Stimulated activated CD8-positive, alpha-beta memory T cell treated with anti-CD3 and anti-CD28 coated beads, Interleukin-12 subunit alpha, Interleukin-12 subunit beta, amount 100 ng/mL, for 24 hours (primary cell): Measurements from ENCODE around the gene AKNA.

Experiments
- DNase-seq: peaks from one replicate; pipeline ENCODE4 v3.0.0-alpha.2; 2020; ENCODE audit errors: extremely low read depth

The AKNA gene

DNA sequence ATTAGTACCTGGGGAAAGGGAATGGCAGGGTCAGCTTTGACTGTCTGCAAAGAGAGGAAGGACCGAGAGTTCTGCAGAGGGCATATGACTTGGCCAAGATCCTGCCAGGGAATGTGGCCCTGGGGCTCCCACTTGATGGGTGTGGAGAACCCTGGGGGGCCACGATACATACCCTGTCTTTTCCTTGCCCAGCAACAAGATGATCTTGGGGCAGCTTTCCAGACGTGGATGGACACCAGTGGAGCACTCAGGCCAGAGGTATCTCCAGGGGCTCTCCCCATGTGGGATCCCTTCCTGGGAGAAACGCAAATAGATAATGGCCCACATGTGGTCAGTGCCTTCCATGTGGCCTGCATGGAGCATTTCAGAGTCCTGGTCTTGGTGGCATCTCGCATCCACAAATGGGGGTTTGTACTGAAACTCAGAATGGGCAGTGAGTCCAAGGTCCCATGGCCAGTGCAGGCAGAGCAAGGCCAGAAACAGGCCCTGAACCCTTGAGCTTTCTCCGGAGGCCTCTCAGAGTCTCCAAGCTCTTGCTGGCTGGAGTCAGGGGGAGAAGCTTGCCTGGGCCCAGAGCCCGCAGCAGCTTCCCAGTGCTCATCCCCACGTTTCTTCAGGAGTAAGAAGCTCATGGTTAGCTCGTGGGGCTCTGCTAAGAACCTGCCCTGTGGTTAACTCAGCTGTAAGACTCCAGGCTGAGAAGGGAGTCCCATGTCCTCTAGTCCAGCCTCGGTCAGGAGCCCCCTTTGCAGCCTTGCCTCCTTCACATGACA, 83.2 kb downstream of the AKNA start:
- DNase-seq: no peak

DNA sequence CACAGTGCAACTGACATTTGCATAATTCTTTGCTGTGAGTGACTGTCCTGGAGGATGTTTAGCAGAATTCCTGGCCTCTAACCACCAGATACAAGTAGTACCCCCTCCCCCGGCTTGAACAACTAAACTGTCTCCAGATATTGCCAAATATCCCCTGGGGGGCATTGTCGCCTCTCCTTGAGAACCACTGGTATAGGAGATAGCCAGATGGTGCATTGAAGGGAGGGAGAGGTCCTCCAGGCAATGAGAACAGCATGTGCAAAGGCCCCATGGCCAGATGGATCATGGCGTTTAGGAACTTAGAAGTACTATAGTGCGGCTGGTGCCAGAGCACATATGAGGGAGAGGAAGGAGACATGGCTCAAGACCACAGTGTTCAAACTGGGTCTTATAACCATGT, 83.8 kb downstream of the AKNA start:
- no peak for DNase-seq

DNA sequence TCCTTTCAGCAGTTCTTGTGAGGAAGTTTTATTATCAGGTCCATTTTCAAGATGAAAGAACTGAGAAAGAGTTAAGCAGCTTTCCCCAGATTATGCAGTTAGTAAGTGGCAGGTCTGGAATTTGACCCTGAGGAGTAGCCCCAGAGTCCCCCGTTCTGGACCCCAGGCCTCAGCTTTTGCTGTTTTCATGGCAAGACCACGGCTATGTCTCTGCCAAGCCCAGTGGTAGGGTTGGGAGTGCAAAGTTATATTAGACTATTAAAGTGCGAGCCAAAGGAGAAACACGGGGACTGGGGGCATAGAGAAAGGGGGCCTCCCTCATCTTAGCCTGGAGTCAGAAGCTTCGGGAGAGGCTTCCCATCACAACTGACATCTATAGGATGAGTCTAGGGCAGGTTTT, 84.2 kb downstream of the AKNA start:
- DNase-seq: no peak

DNA sequence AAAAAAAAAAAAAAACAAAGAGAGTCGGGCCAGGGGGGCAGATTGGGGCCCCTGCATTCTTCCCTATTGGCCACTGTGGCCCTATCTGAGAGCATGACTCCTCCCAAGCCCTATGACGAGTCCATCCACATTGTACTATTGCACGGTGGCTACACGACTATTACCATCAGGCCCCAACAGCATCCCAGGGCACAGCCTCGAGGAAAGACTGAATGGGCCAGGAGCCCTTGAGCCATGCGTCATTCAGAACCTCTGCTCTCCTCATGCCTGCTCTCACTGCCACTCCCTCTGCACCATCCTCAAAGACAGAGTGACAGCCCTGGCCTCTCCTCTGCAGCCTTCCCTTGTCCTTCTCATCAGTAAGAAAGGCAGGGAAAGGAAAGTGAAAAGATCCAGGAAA, 85.1 kb downstream of the AKNA start:
- no peak for DNase-seq

DNA sequence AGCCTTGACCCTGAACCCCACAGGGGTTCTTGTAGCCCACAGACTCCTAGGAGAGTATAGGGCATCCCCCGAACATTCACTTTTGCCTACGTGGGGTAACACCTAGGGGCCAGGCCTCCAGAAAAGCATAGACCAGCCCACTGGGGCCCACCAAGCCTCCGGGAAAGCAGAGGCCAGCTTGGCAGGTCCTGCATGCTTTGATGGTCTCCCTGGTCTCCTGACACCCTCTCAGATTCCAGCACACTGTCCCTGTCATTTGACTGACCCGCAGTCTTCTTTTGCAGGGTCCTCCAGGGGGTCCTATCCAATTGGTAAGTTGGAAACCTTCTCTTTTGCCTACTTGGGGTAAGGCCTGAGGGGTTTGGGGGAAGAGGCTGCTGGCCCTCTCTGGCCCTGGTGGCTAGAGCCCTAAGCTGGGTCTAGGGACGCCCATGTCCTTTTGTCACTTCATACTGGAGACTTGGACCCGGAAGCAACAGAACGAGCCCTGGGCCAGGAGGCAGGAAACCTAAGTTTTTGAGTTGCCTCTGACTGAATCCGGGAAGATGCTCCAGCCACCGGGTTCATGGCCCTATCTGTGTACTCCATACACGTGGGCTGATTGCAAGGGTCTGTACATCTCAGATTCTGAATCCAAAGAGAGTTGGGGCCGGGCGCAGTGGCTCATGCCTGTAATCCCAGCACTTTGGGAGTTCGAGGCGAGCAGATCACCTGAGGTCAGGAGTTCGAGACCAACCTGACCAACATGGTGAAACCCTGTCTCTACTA, 85.8 kb downstream of the AKNA start:
- DNase-seq: no peak

DNA sequence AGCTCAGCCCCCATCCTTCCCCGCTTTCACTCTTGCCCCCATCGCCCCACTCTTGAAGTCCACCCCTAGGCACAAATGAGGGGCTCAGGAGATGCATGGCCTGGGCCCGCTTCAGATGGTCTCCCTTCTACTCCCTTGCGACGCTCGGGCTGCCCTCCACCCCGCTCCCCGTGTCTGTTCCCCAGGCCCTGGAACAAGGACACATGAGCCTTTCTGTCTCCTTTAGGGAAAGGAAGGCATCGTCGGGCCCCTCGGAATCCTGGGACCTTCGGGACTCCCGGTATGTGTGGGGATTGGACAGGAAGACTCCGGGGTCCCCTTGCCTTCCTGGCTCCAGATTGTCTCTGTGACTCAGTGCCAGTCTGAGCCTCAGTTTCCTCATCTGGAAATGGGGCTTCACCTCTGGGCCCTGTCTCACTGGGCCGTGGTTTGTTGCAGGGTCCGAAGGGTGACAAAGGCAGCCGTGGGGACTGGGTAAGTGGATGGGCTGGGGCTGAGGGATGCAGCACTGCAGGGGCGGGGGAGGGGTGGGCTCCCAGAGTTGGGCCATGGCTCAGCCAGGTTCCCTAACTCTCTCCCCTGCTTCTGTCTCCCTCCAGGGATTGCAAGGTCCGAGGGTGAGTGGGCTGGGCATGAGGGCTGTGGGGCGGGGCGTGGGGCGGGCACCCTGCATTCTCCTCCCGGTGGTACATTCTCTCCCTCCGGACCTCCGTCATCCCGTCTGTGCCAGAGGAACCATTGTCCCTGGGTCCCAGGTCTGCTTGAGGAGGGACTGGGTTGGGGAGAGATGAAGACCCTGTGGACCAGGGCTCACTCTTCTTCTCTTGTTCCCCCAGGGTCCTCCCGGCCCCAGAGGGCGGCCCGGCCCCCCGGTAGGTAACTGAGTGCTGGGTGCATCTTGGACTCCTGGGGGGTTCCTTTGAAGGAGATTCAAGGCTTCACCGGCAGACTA, 86.7 kb downstream of the AKNA start:
- no peak for DNase-seq

DNA sequence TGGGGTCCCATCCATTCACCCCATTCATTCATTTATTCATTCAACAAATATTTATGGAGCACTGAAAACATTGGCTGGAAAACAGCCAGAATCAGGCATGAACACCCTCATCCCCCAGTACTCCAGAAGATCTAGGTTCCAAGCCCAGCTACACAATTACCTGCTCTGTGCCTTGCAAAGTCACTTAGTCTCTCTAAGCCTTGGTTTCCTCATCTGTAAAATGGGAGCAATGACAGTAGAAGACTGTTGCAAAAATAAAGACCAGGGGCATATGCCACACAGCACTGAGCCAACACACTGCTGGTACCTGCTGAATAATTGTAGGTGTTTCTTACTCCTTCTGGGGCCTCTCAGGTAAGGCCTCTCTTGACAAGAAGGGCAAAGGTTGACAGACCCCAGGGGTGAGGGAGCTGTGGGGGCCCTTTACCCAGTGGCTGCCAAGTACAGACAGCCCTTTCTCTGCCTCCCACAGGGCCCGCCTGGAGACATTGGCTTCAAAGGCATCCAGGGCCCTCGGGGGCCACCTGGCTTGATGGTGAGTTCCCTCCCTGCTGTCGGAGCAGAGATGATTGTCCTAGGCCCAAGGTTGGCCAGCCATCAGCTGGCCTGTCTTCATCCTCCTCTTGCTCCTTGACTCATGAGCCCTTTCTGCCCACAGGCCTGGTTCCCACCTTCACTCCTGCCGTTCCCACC, 87.5 kb downstream of the AKNA start:
- DNase-seq: no peak

DNA sequence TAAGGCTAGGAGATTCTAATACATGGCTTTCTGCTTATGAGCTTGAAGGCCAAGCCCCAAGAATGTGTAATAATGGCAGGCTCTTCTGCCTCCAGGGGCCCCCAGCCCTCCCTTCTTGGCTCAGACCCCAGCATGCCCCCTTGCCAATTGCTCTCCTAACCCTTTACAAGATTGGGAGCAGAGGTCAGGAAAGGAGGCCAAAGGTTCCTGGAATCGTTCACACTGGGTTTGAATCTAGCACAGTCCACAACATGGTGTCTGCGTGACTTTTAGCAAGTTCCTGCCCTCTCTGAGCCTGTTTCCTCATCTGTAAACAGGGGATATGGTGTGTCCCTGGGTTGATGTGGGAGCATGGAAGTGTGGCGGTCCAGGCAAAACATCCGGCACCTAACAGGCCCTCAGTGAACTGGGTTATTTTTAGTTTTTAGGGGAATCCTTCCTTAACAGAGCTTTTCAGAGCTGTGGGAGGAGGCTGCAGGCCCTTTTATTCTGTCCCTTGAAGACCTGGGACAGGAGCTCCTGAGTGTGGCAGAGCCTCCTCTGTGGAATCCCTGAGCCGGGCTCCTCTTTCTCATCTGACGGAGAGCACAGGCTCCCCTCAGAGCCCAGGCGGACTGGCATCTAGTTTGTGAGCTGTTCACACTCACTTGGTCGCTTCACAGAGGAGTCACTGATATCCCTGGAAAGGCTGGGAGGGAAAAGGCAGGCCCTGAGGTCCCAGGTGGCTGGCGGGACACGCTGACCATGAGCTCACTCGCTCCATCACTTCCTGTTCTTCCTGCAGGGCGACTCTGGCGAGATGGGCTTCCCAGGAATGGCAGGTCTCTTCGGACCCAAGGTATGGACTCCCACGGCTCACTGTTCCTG, 88.3 kb downstream of the AKNA start:
- no peak for DNase-seq

DNA sequence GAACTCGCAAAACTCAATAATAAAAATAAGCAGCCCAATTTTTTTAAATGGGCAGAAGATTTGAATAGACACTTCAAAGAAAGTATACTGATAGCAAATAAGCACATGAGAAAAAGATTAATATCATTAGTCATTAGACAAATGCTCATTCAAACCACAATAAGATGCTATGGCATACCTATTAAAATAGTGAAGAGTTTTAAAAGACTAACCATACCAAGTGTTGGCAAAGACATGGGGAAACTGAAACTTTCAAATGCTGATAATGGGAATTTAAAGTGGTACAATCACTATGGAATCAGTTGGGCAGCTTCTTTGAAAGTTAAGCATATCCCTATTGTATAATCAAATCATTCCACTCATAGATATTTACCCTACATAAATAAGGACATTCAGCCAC, 91.4 kb downstream of the AKNA start:
- no peak for DNase-seq

DNA sequence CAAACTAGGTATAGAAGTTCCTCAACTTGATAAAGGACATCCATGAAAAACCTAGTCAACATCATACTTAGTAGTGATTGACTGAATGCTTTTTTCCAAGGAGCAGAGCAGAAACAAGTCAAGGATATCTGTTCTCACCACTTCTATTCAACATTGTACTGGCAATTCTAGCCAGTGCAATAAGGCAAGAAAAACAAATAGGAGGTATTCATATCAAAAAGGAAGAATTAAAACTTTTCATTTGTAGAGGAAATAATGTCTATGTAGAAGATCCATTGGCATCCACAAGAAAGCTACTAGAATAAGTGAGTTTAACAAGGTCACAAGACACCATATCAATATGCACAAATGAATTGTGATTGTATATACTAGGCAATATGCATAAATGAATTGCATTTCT, 93.1 kb downstream of the AKNA start:
- no peak for DNase-seq

DNA sequence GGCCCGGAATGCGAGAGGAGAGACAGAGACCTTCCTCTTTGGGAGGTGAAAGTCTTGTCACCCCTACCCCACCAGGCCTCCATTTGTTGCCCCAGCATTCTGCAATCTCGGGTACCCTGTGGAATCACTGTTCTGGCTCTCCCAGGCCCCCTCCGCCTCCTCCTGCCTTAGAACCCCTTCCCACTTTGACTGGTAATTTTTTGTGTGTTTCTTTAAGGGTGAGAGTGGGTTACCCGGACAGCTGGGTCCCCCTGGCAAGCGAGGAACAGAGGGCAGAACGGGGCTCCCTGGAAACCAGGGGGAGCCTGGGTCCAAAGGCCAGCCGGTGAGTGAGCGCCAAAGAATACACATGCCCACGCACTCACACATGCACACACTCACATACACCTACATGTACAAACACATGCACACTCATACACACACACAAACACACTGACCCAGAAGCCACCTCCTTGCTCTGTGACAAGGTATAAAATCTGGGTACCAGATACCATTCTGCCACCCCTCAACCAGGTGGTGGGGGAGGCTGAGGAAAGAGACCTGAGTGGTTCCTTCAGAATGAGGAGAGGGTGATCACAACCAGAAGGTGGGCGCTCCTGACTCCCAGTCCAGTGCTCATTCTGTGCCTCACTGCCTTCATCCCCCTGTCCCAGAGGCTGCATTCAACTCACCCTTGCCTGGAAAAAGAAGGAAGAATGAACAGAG, 95.7 kb downstream of the AKNA start:
- DNase-seq: no peak

DNA sequence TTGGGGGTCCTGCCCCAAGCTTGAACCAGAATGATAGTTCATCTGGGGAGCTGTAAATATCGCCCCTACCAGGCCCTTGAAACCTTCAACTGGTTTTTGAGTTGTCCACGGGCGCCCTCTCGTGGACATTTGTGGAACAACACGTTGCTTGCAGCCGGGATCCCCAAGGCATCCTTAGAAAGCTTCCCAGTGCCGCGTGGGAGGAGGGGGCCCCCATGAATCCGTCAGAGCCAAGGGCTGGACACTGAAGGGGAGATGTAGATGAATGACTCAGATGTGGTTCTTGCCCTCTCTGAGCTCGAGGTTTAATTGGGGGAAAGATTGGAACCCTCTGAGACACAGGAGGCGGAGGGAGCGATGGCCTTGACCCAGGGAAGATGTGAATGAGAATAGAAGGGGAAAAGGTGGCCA, 96.7 kb downstream of the AKNA start:
- DNase-seq: peak; percentile 19

DNA sequence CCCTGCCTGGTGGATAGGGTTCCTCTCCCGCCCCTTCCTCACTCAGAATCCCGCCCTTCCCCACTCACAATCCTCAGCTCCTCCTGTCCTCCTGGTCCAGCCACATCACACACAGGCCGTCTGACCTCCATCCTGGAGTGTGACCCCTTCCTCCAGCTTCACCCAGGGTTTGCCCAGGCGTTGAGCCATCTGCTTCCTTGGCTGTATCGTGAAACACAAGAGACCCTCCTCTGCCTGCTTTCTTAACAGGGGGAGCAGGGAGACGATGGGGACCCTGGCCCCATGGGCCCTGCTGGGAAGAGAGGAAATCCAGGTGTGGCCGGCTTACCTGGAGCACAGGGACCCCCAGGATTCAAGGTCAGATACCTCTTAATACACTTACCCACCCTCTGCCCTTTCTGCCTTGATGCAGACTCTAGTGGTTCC, 97.2 kb downstream of the AKNA start:
- DNase-seq: no peak

DNA sequence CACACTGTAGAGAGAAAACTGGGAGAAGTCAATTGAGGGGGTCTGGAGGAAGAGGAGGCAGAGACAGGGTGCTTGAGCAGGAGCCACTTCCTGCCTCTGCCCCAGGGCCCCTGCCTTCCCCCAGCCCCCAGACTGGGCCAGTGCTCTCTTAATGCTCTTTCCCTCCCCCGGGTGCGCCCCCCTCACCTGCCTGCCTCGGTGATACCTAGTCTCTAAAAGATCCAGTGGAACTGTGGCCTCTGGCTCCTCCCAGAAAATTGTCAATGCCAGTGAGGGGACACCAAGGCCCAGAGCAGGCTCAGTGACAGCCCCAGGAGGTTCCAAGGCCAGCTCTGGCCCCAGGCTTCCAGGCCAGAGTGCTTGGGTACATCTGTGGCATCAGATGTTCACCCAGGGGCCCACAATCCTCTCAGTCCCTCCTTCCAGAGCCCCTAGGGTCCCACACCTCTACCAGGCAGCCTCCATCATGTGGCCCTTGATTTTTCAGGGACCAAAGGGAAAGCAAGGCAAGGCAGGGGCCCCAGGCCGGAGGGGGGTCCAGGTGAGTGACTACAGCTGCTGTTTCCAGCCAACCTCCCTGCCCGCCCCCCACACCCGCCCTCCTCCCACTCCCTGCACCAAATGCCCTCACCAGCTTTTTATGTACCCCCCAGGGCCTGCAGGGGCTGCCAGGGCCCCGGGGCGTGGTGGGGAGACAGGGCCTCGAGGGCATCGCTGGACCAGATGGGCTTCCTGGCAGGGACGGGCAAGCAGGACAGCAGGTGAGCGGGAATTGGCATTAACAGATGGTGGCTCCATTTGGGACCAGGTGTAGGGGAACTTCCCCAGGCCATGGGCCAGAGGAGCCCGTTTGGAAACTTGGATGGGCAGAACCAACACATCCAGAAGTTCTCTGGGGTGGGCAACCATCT, 98.0 kb downstream of the AKNA start:
- no peak for DNase-seq

DNA sequence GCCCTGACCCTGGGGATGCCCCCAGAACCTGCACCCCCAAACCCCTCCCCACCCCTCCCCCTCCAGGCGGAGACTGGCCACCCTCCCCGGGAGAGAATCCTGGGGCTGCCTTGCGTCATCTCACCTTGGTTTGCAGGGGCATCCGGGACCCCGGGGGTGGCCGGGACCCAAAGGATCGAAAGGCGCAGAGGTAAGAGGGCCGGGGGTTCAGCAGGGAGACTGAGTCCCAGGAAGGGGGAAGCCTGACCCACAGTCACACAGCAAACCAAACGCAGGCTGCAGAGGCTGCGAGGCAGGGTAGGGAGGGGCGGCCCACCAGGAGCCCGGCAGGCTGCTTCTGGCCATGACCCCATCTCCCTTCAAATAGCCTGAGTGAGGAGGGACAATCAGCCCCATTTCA, 98.7 kb downstream of the AKNA start:
- DNase-seq: no peak

DNA sequence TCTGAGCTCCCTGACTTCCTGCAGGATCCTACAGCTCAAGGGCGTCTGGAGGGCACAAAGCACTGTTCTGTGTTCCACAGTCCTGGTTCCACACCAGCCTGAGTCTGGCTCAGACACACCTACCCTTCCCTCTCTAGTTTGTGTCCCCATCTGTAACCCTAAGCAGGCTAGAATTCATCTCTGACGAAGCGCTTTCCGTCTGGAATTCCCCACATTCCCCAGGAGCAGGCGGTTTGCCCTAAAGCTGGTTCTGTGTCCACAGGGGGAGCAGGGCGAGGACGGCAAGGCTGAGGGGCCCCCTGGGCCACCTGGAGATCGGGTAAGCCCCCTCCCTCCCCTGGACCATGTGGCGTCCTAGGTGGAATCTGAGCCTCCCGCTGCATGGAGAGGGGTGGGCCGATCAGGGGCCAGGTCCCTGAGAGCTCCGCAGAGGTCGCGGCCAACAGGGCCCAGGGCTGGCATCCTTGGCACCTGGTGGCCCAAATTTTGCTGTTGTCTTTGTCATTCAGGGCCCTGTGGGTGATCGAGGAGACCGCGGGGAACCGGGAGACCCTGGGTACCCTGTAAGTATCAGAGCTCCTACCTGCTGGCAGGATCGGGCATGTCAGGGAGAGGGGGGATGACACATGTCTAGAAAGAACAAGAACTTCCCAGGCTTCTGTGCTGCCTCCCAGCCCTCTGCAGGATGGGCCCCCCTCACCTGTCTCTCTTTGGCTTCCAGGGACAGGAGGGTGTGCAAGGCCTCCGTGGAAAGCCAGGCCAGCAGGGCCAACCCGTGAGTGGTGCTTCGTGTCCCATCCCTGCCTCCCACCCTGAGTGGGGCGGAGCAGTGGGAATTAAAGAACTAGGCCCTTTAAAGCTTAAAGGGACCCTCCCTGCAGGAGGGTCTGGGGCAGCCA, 99.3 kb downstream of the AKNA start:
- no peak for DNase-seq

DNA sequence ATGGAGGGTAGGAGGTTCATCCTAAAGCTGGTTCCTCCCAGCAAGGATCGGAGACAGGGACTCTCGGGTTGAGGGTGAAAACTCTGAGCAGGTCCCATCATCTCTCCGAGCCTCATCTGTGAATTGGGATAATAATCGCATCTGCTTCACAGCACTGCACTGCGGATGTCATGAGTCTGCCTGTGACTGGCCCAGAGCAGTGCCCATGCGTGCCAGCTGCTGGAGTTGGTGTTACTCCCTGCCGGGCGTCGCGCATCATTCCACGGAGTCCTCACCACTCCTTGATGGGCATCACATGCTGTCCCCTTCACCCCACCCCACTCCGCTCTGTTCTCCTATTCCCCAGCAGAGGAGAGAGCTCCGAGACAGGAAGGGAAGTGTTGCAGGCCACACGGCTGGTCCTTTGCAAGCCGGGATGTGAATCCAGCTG, 100.0 kb downstream of the AKNA start:
- DNase-seq: no peak
